Stimulated activated CD4-positive, alpha-beta T cell treated with anti-CD3 and anti-CD28 coated beads, Interleukin-1b, Interleukin-23, amount 100 ng/mL, for 24 hours (primary cell): ENCODE results near the gene DNAJA2.
A peak's percentile ranks its signal among the peaks of the same experiment; 100 is the strongest.
"Not testable (repeated sequence)": the region's sequence is repeated elsewhere in the genome, so short reads cannot be mapped to it uniquely, and the experiment has no call there.

Experiments used
- DNase-seq, 4 experiments: peaks; one replicate each; pipeline ENCODE4 v3.0.0-alpha.2; 2020; ENCODE audit warnings: low read depth in 4 of 4, low spot score in 1 of 4

The DNAJA2 gene

GRCh38 chr16:46973207-46973995 is at the start of gene DNAJA2:
Gene DNAJA2, minus strand, starts transcription at chr16:46973674. Its CDS starts 102 bp downstream, at chr16:46973572.
- DNase-seq, result peak; percentile 86 to 95 (median 88)

GRCh38 chr16:47019568-47019967 is 46.1 kb upstream of the DNAJA2 start:
- DNase-seq, result no peak

DNA sequence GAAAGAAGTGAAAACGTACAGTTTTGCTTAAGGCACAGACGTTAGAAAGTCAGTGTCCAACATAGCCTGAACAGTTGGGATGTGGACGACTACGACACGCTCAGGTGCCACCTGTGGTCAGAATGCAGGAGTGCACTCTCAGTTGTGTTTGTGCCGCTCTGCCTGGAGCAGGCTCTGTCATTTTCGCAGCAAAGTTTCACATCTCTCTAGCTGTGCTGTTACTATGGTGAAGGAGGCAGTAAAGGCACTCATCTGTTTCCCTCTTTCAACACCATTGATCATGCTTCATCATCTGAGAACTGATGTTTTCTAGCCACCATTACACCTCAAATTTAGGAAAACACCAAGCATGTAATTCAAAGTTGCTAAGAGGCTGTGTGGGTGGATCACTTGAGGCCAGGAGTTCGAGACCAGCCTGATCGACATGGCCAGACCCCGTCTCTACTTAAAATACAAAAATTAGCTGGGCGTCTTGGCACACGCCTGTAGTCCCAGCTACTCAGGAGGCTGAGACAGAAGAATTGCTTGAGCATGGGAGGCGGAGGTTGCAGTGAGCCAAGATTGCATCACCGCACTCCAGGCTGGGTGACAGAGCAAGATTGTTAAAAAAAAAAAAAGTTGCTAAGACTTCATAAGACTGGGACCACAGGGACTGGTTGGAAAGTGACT is 44.9 kb upstream of the DNAJA2 start:
- DNase-seq, result peak in 1 of 4 experiments; percentile 30

DNA sequence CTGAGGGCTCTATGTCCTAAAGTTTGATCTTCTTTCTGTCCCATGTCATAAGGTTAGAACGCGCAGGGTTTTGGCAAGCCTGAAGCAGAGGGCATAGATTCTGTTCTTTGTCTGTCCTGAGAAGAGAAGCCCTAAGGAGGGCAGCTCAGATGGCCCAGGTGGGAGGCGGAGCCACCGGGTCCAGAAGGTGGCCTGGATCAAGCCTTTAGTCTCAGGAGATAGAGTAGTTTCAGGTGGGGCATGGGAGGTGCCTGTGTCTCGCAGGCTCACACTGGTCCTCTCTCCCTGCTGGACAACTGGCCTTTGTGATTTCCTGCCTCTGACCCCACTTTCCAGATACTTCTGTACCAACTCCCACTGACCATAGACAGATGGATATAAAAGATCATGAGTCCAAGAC is 44.2 kb upstream of the DNAJA2 start:
- no peak for DNase-seq

- DNase-seq, result no peak
Measured at GRCh38 chr16:47016700-47017133, 43.2 kb upstream of the DNAJA2 start.

GRCh38 chr16:47013910-47014309 is 40.4 kb upstream of the DNAJA2 start:
- DNase-seq, result no peak

DNA sequence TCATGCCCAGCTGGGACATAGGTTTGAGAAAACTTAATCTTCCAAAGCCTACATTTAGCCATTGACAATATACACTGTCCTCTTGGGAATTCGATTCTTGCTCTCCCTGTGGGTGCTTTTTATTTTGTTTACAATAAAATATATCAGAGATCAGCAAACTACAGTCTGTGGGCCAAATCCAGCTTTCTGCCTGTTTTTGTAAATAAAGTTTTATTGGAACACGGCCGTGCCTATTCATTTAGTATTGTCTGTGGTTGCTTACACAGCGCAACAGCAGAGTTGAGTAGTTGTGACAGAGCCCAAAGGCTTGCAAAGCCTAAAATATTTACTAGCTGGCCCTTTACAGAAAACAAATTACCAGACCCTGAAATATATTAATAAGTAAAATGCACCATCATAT is 39.7 kb upstream of the DNAJA2 start:
- no peak for DNase-seq

GRCh38 chr16:47010812-47011211 is 37.3 kb upstream of the DNAJA2 start:
- not testable (repeated sequence) for DNase-seq

DNA sequence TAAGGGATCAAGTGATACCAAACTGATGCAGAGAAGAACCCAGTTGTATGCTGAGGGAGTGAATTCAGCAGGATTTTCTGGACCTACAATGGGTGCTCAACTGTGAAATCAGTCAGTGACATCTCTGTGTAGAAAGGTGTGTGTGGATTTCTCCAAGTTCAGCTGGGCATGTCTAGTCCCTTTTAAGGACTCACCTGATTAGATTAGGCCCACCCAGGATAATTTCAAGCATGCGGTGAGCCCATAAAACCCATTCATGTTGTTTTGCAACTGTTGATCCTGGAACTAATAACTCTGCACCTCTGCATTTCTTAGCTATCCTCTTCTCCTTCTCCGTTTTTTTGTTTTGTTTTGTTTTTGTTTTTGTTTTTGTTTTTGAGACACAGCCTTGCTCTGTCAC is 35.1 kb upstream of the DNAJA2 start:
- DNase-seq, result no peak

DNA sequence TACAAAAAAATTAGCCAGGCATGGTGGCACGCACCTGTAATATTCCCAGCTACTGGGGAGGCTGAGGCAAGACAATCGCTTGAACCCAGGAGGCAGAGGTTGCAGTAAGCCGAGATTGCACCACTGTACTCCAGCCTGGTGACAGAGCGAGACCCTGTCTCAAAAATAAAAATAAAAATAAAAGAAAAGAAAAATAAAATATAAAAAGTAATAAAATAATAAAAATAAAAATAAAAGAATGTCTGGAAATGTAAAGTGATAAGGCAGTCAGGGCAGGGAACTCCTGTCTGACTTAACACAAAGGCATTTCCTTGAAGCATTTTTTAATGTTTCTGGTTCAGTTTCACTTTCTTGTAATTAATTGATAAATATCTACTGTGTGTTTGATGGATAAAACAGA is 34.7 kb upstream of the DNAJA2 start:
- DNase-seq, result no peak

- no peak for DNase-seq
Measured at GRCh38 chr16:47004652-47005051, 31.2 kb upstream of the DNAJA2 start.

DNA sequence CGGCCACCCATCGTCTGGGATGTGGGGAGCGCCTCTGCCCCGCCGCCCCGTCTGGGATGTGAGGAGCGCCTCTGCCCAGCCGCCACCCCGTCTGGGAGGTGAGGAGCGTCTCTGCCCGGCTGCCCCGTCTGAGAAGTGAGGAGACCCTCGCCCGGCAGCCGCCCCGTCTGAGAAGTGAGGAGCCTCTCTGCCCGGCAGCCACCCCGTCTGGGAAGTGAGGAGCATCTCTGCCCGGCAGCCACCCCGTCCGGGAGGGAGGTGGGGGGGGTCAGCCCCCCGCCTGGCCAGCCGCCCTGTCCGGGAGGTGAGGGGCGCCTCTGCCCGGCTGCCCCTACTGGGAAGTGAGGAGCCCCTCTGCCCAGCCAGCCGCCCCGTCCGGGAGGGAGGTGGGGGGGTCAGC is 26.6 kb upstream of the DNAJA2 start:
- DNase-seq, result not testable (repeated sequence)

DNA sequence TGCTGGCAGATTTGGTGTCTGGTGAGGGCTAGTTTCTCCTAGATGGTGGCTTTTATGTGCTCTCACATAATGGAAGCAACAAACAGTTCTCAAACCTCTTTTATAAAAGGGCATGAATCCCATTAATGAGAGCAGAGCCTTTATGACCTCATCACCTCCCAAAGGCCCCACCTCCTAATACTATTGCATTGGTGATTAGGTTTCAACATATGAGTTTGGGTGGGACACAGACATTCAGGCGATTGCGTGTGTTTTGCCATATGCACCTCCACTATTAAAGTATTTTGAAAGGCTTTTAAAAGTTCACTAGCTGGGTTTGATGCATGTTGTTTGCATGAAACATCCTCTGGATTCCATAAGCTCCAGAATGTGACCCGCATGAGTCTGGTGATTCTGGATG is 24.4 kb upstream of the DNAJA2 start:
- no peak for DNase-seq

GRCh38 chr16:46996952-46997458 is 23.5 kb upstream of the DNAJA2 start:
- no peak for DNase-seq

DNA sequence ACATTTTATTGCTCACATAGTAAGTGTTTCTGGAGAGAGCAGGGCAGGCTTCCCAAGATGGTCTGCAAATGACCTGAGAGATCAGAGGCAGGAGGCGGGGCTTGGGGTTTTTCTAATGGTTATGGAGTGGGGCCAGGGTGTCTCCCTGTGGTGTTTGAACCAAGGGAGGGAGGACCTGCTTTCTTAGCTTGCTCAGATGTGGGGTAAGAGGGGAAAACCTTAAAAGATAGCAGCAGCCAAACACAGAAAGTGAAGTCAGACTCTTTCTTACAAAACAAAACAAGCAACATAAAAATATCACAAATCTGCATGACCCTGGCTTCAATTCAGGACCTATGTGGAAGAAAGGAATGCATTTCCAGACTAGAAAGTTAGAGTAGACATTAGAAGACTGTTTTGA is 22.9 kb upstream of the DNAJA2 start:
- DNase-seq, result no peak

DNA sequence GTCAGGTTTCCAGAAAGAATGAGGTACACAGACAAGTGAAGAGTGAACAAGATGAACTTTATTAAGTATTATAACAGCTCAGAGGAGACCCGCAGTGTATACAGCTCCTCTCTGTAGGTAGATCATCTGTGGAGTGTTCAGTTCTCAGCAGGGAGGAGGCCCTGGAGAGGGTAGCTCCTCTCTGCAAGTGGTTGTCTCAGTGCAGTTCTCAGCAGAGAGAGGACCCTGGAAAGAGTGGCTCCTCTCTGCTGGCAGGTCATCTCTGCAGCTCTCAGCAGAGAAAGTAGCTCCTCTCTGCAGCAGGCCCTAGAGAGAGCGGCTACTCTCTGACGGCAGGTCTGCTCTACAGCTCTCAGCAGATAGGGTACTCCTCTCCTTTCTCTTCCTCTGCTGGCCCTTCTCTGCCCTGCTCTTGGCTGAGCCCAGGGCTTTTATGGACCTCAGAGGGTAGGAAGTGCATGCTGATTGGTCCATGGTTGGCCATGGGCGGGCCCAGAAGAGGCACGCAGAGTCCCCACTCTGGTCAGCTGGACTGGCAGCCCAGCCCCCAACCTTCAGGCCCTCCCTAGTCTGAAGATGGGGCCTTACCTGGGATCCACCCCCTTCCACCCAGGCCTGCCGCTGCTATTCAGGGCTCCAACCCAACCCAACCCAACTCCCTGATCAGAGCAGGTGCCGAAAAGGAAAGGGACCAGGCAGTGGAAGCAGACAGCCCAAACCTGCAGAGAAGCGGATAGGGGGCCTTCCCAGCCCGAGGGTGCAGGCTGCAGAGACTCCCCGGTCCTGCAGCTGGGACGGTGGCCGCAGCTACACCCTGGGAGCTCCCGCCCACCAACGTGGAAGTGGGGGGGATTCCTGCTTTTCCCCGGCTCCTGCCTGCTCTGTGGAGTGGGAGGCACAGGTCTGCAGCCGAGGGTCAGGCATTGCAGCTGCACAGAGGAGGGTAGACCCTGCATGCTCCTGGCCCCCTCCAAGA is 18.5 kb upstream of the DNAJA2 start:
- no peak for DNase-seq

GRCh38 chr16:46986896-46987295 is 13.4 kb upstream of the DNAJA2 start:
- DNase-seq, result no peak

- DNase-seq, result no peak
Measured at GRCh38 chr16:46986438-46986837, 13.0 kb upstream of the DNAJA2 start.

GRCh38 chr16:46982335-46982734 is 8.9 kb upstream of the DNAJA2 start:
- DNase-seq, result no peak

- DNase-seq, result no peak
Measured at GRCh38 chr16:46980926-46981325, 7.5 kb upstream of the DNAJA2 start.

- no peak for DNase-seq
Measured at GRCh38 chr16:46976550-46976949, 3.1 kb upstream of the DNAJA2 start.
